ENCODE measurements around the gene TGM5. TPM values are rescaled to one million over a fixed set of nuclear protein-coding genes. Genes with fewer than 3 reads are reported as not detected.

TGM5 gene
- total and polyA plus RNA-seq, 2 donors (not counting 1 experiment from before 2014, with no cell fraction given), result 0.42 TPM; not detected in 1

DNA sequence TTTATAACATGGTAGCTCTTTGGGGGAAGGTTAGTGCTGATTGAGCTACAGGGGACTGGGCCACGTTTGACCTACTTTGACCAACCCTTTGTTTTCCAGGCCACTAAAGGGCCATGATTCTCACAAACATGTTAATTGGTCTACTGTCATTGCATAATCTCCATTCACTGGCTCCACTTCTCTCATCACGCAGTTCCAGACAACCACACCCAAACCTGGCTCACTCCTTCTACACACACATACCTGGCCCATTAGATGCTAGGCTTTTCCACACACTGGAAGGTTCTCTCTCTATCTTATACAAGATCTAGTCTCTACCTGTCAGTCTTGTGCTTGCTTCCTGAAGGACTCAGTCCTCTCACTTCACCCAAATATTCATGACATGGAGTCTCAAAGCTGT is 15.9 kb downstream of the TGM5 start:
- H3K79me2 ChIP-seq (ENCODE audit: control insufficient read depth, insufficient read depth, low read length), result no peaks in the 10 kb centered on the region
- H3K4me3 ChIP-seq (ENCODE audit: control extremely low read depth in 1 of 5, extremely low read depth in 1 of 5, insufficient read depth in 1 of 5, low read depth in 2 of 5, low read length in 4 of 5), result no peak overlapping the region
- Mint-ChIP-seq H3K4me1 (peaks cover 32% of the 10 kb centered on the region), H3K4me3 (no peak overlapping the region), H3K27ac (no peak overlapping the region), H3K9me3 (ENCODE audit: insufficient read depth) (no peaks in the 10 kb centered on the region), H3K27me3 (no peaks in the 10 kb centered on the region)
- no peaks in the 10 kb centered on the region for H4K20me1 ChIP-seq (ENCODE audit: control insufficient read depth, insufficient read depth, low read length, poor library complexity, severe bottlenecking)
- no peaks in the 10 kb centered on the region for H3K9me3 ChIP-seq (ENCODE audit: control extremely low read depth in 1 of 3, control insufficient read depth in 2 of 3, insufficient read depth in 1 of 3, low read length in 2 of 3)
- CTCF ChIA-PET, result interaction anchor here (0.6 to 3.9 kb wide), 4 partner anchors 17 to 141 kb away, joined by 3 to 23 read pairs (median 6); no protein-coding TSS in a partner anchor
- H3K36me3 ChIP-seq (replicated peaks in 1 of 2; ENCODE audit: control extremely low read depth in 1 of 2, control insufficient read depth in 1 of 2, extremely low read depth in 1 of 2, insufficient read depth in 2 of 2, low read length in 1 of 2), result no peaks in the 10 kb centered on the region
- H3K4me1 ChIP-seq (ENCODE audit: control insufficient read depth in 2 of 2, insufficient read depth in 2 of 2, low read length in 2 of 2), result peaks cover 13 to 15% of the 10 kb centered on the region in 2 donors
- no peak for TF ChIP-seq EZH2 (IDR thresholded peaks at IDR 0.05; ENCODE audit: borderline replicate concordance, insufficient read depth, low read depth, low read length, poor library complexity, severe bottlenecking)
- TF ChIP-seq, protein P1, sequence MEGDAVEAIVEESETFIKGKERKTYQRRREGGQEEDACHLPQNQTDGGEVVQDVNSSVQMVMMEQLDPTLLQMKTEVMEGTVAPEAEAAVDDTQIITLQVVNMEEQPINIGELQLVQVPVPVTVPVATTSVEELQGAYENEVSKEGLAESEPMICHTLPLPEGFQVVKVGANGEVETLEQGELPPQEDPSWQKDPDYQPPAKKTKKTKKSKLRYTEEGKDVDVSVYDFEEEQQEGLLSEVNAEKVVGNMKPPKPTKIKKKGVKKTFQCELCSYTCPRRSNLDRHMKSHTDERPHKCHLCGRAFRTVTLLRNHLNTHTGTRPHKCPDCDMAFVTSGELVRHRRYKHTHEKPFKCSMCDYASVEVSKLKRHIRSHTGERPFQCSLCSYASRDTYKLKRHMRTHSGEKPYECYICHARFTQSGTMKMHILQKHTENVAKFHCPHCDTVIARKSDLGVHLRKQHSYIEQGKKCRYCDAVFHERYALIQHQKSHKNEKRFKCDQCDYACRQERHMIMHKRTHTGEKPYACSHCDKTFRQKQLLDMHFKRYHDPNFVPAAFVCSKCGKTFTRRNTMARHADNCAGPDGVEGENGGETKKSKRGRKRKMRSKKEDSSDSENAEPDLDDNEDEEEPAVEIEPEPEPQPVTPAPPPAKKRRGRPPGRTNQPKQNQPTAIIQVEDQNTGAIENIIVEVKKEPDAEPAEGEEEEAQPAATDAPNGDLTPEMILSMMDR (IDR thresholded peaks at IDR 0.05), result no peak
- H2AFZ ChIP-seq (ENCODE audit: insufficient read depth, low read depth, low read length, poor library complexity, severe bottlenecking), result no peak overlapping the region
- no peak overlapping the region for H3K4me2 ChIP-seq (replicated peaks; ENCODE audit: low read depth, low read length, poor library complexity, severe bottlenecking)
- H3K27ac ChIP-seq (ENCODE audit: low read length in 2 of 2), result no peak overlapping the region
- ATAC-seq (ENCODE audit: low read depth), result no peak
- POLR2A ChIA-PET, result no interaction called here
- DNase-seq, result no peak
- 100% methylated on average over 1 of the region's 2 CpGs for WGBS (ENCODE audit: insufficient coverage)
- intact Hi-C loops (cut with micrococcal nuclease), result no loop called here
- no peak overlapping the region for H3K9ac ChIP-seq (ENCODE audit: low read length)
- H3K27me3 ChIP-seq (replicated peaks in 1 of 4; ENCODE audit: control extremely low read depth in 1 of 4, control insufficient read depth in 3 of 4, insufficient read depth in 4 of 4, low read length in 3 of 4), result no peaks in the 10 kb centered on the region

DNA sequence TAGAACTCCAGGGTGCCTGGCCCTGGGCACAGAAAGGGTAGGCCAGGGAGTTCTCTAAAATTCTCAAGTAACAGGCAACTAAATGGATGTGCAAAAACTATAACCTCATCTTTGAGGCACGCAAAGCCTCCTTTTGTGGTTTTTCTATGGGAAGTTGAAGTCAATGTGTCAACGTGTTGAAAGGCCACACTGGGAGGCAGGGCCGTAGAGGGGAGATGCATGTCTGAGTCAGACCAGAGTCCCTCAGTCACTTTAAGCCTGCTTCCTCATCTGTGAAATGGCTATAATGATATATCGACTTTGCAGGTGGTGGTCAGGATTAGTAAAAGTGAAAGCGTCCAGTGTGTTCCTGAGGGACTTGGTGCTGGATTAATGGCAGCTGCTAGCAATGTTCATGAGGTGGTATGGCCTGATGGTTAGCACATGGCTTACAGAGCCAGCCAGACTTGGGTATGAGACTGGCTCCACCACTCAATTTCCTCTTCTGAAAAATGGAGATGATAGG is 17.0 kb downstream of the TGM5 start:
- Histone ChIP-seq H3K36me3 (replicated peaks in 1 of 2; ENCODE audit: control extremely low read depth in 1 of 2, control insufficient read depth in 1 of 2, extremely low read depth in 1 of 2, insufficient read depth in 2 of 2, low read length in 1 of 2) (no peaks in the 10 kb centered on the region), H3K4me3 (ENCODE audit: control extremely low read depth in 1 of 5, extremely low read depth in 1 of 5, insufficient read depth in 1 of 5, low read depth in 2 of 5, low read length in 4 of 5) (no peak overlapping the region), H3K4me2 (replicated peaks; ENCODE audit: low read depth, low read length, poor library complexity, severe bottlenecking) (no peak overlapping the region), H3K79me2 (ENCODE audit: control insufficient read depth, insufficient read depth, low read length) (no peaks in the 10 kb centered on the region), H3K27me3 (replicated peaks in 1 of 4; ENCODE audit: control extremely low read depth in 1 of 4, control insufficient read depth in 3 of 4, insufficient read depth in 4 of 4, low read length in 3 of 4) (no peaks in the 10 kb centered on the region), H3K9ac (ENCODE audit: low read length) (no peak overlapping the region), H2AFZ (ENCODE audit: insufficient read depth, low read depth, low read length, poor library complexity, severe bottlenecking) (no peak overlapping the region), H3K9me3 (ENCODE audit: control extremely low read depth in 1 of 3, control insufficient read depth in 2 of 3, insufficient read depth in 1 of 3, low read length in 2 of 3) (no peaks in the 10 kb centered on the region), H4K20me1 (ENCODE audit: control insufficient read depth, insufficient read depth, low read length, poor library complexity, severe bottlenecking) (no peaks in the 10 kb centered on the region), H3K27ac (ENCODE audit: low read length in 2 of 2) (no peak overlapping the region), H3K4me1 (ENCODE audit: control insufficient read depth in 2 of 2, insufficient read depth in 2 of 2, low read length in 2 of 2) (peaks cover 13 to 15% of the 10 kb centered on the region in 2 donors)
- DNase-seq, result no peak
- Mint-ChIP-seq H3K4me1 (peaks cover 32% of the 10 kb centered on the region), H3K4me3 (no peak overlapping the region), H3K27ac (no peak overlapping the region), H3K9me3 (ENCODE audit: insufficient read depth) (no peaks in the 10 kb centered on the region), H3K27me3 (no peaks in the 10 kb centered on the region)
- 4% methylated on average over 5 of the region's 5 CpGs for WGBS (ENCODE audit: insufficient coverage)
- TF ChIP-seq, protein P1 (IDR thresholded peaks at IDR 0.05), result no peak
- TF ChIP-seq EZH2 (IDR thresholded peaks at IDR 0.05; ENCODE audit: borderline replicate concordance, insufficient read depth, low read depth, low read length, poor library complexity, severe bottlenecking), result no peak
- ChIA-PET POLR2A (no interaction called here), CTCF (interaction anchor here (1.8 kb wide), 1 partner anchor 35 kb away, joined by 6 read pairs; no protein-coding TSS in a partner anchor)
- intact Hi-C loops (cut with micrococcal nuclease), result no loop called here
- no peak for ATAC-seq (ENCODE audit: low read depth)
